Activated naive CD4-positive, alpha-beta T cell treated with anti-CD3 and anti-CD28 coated beads for 36 hours (primary cell): ENCODE measurements around the gene PCP4L1. TPM values are rescaled to one million over a fixed set of nuclear protein-coding genes. Genes with fewer than 3 reads are reported as not detected.
"Not testable (repeated sequence)": the region's sequence is repeated elsewhere in the genome, so short reads cannot be mapped to it uniquely, and the experiment has no call there.

Source experiments
- CTCF ChIA-PET: fragments of 350-600 bp; sonication (Branson Sonifier 250); formaldehyde crosslinking; loops from one replicate; lab custom pipeline; 2021; ENCODE audit warnings: antibody characterized with exemption; lab: Charles Lee
- DNase-seq: peaks from one replicate; pipeline ENCODE4 v3.0.0-alpha.2; 2020
- H3K27ac Mint-ChIP-seq: one replicate; pipeline ENCODE4 v1.8.0; 2021; ENCODE audit warnings: mild to moderate bottlenecking, mixed read lengths
- H3K27me3 Mint-ChIP-seq: one replicate; pipeline ENCODE4 v1.8.0; 2021; ENCODE audit warnings: low read depth, mixed read lengths
- H3K36me3 Mint-ChIP-seq: one replicate; pipeline ENCODE4 v1.8.0; 2021; ENCODE audit warnings: low read depth, mixed read lengths
- H3K4me1 Mint-ChIP-seq: one replicate; pipeline ENCODE4 v1.8.0; 2021; ENCODE audit warnings: low read depth, mixed read lengths
- H3K4me3 Mint-ChIP-seq: one replicate; pipeline ENCODE4 v1.8.0; 2021; ENCODE audit warnings: mild to moderate bottlenecking, moderate library complexity, mixed read lengths
- H3K9me3 Mint-ChIP-seq: one replicate; pipeline ENCODE4 v1.8.0; 2021; ENCODE audit warnings: mixed read lengths
- intact Hi-C: fragments of 100-400 bp; cut with micrococcal nuclease; formaldehyde crosslinking; loops from one replicate; pipeline ENCODE4 v1.15.1; 2023
- total RNA-seq, 2 experiments: library from RNA; stranded (reverse); gene quantifications; one replicate each; pipeline ENCODE4 v1.2.3, GENCODE V29; 2021

The PCP4L1 gene
- total RNA-seq, 2 experiments from 2014 or later = 0.24 to 0.37 TPM

- Mint-ChIP-seq H3K27me3 (peaks cover 44% of the 10 kb centered on the region), H3K36me3 (peaks cover 14% of the 10 kb centered on the region), H3K9me3 (peaks cover 15% of the 10 kb centered on the region)
- peak; percentile 26 for DNase-seq
- H3K27ac Mint-ChIP-seq, H3K4me1 Mint-ChIP-seq, intact Hi-C loops, H3K4me3 Mint-ChIP-seq: not testable (repeated sequence)
- CTCF ChIA-PET = interaction anchor here (0.6 to 1.2 kb wide), 7 partner anchors 9 to 128 kb away, joined by 3 to 6 read pairs (median 4); partner anchors contain the start of gene TOMM40L
Measured at GRCh38 chr1:161257109-161257508, 1.4 kb upstream of the PCP4L1 start.

- H3K4me1 Mint-ChIP-seq = peaks cover 9% of the 10 kb centered on the region
- no peak for DNase-seq
- H3K27ac Mint-ChIP-seq = no peak overlapping the region
- intact Hi-C loops = no loop called here
- CTCF ChIA-PET = interaction anchor here (1.0 to 1.9 kb wide), 3 partner anchors 32 to 37 kb away, joined by 3 to 7 read pairs (median 3); no protein-coding TSS in a partner anchor
- peak overlapping the region; percentile 58 for H3K4me3 Mint-ChIP-seq
- H3K9me3 Mint-ChIP-seq = peaks cover 15% of the 10 kb centered on the region
- peaks cover 14% of the 10 kb centered on the region for H3K36me3 Mint-ChIP-seq
- H3K27me3 Mint-ChIP-seq = peaks cover 47% of the 10 kb centered on the region
Measured at GRCh38 chr1:161259345-161259702, 779 bp downstream of the PCP4L1 start.

GRCh38 chr1:161259765-161260164 lies 1.2 kb downstream of the PCP4L1 start:
- peaks cover 9% of the 10 kb centered on the region for H3K4me1 Mint-ChIP-seq
- CTCF ChIA-PET = interaction anchor here (0.6 to 1.2 kb wide), 2 partner anchors 13 to 248 kb away, joined by 3 to 4 read pairs; no protein-coding TSS in a partner anchor
- no peak overlapping the region for H3K27ac Mint-ChIP-seq
- peaks cover 15% of the 10 kb centered on the region for H3K9me3 Mint-ChIP-seq
- no peak overlapping the region for H3K4me3 Mint-ChIP-seq
- peaks cover 14% of the 10 kb centered on the region for H3K36me3 Mint-ChIP-seq
- peaks cover 49% of the 10 kb centered on the region for H3K27me3 Mint-ChIP-seq
- no peak for DNase-seq
- intact Hi-C loops = no loop called here

- peaks cover 9% of the 10 kb centered on the region for H3K4me1 Mint-ChIP-seq
- intact Hi-C loops = no loop called here
- DNase-seq = no peak
- H3K27me3 Mint-ChIP-seq = peaks cover 50% of the 10 kb centered on the region
- CTCF ChIA-PET = interaction anchor here (0.6 to 1.2 kb wide), 2 partner anchors 13 to 247 kb away, joined by 3 to 4 read pairs; no protein-coding TSS in a partner anchor
- no peak overlapping the region for H3K27ac Mint-ChIP-seq
- no peak overlapping the region for H3K4me3 Mint-ChIP-seq
- H3K36me3 Mint-ChIP-seq = peaks cover 14% of the 10 kb centered on the region
- peaks cover 15% of the 10 kb centered on the region for H3K9me3 Mint-ChIP-seq
Measured at GRCh38 chr1:161260376-161261260, 2.1 kb downstream of the PCP4L1 start.

GRCh38 chr1:161261261-161262235 lies 3.0 kb downstream of the PCP4L1 start:
- Mint-ChIP-seq H3K27ac (no peak overlapping the region), H3K36me3 (peaks cover 12% of the 10 kb centered on the region), H3K9me3 (peaks cover 15% of the 10 kb centered on the region), H3K4me3 (no peak overlapping the region), H3K27me3 (peaks cover 50% of the 10 kb centered on the region), H3K4me1 (peaks cover 9% of the 10 kb centered on the region)
- CTCF ChIA-PET = interaction anchor here (1.2 kb wide), 1 partner anchor 12 kb away, joined by 3 read pairs; no protein-coding TSS in a partner anchor
- intact Hi-C loops = no loop called here
- DNase-seq = no peak

GRCh38 chr1:161265305-161265704 lies 6.8 kb downstream of the PCP4L1 start:
- intact Hi-C loops = no loop called here
- no peak overlapping the region for H3K27ac Mint-ChIP-seq
- CTCF ChIA-PET = interaction anchor here (0.6 kb wide), 1 partner anchor 94 kb away, joined by 3 read pairs; no protein-coding TSS in a partner anchor

GRCh38 chr1:161266202-161266601 lies 7.7 kb downstream of the PCP4L1 start:
- Mint-ChIP-seq H3K27me3 (peaks cover 15% of the 10 kb centered on the region), H3K4me3 (no peak overlapping the region), H3K36me3 (no peaks in the 10 kb centered on the region), H3K27ac (no peak overlapping the region), H3K9me3 (no peaks in the 10 kb centered on the region), H3K4me1 (no peaks in the 10 kb centered on the region)
- no peak for DNase-seq
- intact Hi-C loops = no loop called here
- CTCF ChIA-PET = interaction anchor here (0.6 to 1.7 kb wide), 2 partner anchors 24 to 65 kb away, joined by 4 to 6 read pairs; no protein-coding TSS in a partner anchor

More at GRCh38 chr1:161265305-161265704, 6.8 kb downstream of the PCP4L1 start:
- no peak for DNase-seq
- Mint-ChIP-seq H3K27me3 (peaks cover 21% of the 10 kb centered on the region), H3K36me3 (no peaks in the 10 kb centered on the region), H3K9me3 (no peaks in the 10 kb centered on the region), H3K4me1 (no peaks in the 10 kb centered on the region), H3K4me3 (no peak overlapping the region)

GRCh38 chr1:161266836-161267235 lies 8.3 kb downstream of the PCP4L1 start:
- CTCF ChIA-PET = interaction anchor here (0.8 to 1.7 kb wide), 2 partner anchors 23 to 25 kb away, joined by 3 to 4 read pairs; no protein-coding TSS in a partner anchor
- intact Hi-C loops = no loop called here
- H3K27me3 Mint-ChIP-seq = peaks cover 9% of the 10 kb centered on the region

GRCh38 chr1:161267321-161267720 lies 8.8 kb downstream of the PCP4L1 start:
- H3K36me3 Mint-ChIP-seq = no peaks in the 10 kb centered on the region
- CTCF ChIA-PET = interaction anchor here (0.8 to 1.7 kb wide), 2 partner anchors 22 to 24 kb away, joined by 3 to 4 read pairs; no protein-coding TSS in a partner anchor
- no peaks in the 10 kb centered on the region for H3K4me1 Mint-ChIP-seq
- peaks cover 10% of the 10 kb centered on the region for H3K27me3 Mint-ChIP-seq
- no peak for DNase-seq
- H3K9me3 Mint-ChIP-seq = no peaks in the 10 kb centered on the region
- no peak overlapping the region for H3K27ac Mint-ChIP-seq
- H3K4me3 Mint-ChIP-seq = no peak overlapping the region
- intact Hi-C loops = no loop called here

More at GRCh38 chr1:161266836-161267235, 8.3 kb downstream of the PCP4L1 start:
- no peaks in the 10 kb centered on the region for H3K4me1 Mint-ChIP-seq
- H3K9me3 Mint-ChIP-seq = no peaks in the 10 kb centered on the region
- H3K36me3 Mint-ChIP-seq = no peaks in the 10 kb centered on the region
- no peak overlapping the region for H3K4me3 Mint-ChIP-seq
- no peak for DNase-seq
- H3K27ac Mint-ChIP-seq = no peak overlapping the region

- Mint-ChIP-seq H3K9me3 (no peaks in the 10 kb centered on the region), H3K36me3 (no peaks in the 10 kb centered on the region), H3K27me3 (peaks cover 2% of the 10 kb centered on the region), H3K4me1 (no peaks in the 10 kb centered on the region), H3K4me3 (no peak overlapping the region), H3K27ac (no peak overlapping the region)
- intact Hi-C loops = no loop called here
- no peak for DNase-seq
- CTCF ChIA-PET = interaction anchor here (0.7 to 1.1 kb wide), 2 partner anchors 13 to 24 kb away, joined by 3 read pairs; no protein-coding TSS in a partner anchor
Measured at GRCh38 chr1:161273402-161273801, 14.9 kb downstream of the PCP4L1 start.

GRCh38 chr1:161274874-161275273 lies 16.3 kb downstream of the PCP4L1 start:
- H3K4me1 Mint-ChIP-seq = no peaks in the 10 kb centered on the region
- H3K27me3 Mint-ChIP-seq = peaks cover 2% of the 10 kb centered on the region
- intact Hi-C loops = no loop called here
- no peak overlapping the region for H3K4me3 Mint-ChIP-seq
- CTCF ChIA-PET = interaction anchor here (2.4 kb wide), 1 partner anchor 16 kb away, joined by 8 read pairs; no protein-coding TSS in a partner anchor
- no peaks in the 10 kb centered on the region for H3K9me3 Mint-ChIP-seq
- no peak overlapping the region for H3K27ac Mint-ChIP-seq
- no peak for DNase-seq
- no peaks in the 10 kb centered on the region for H3K36me3 Mint-ChIP-seq
